GM19351 (cell line): ENCODE results near the gene RNF144A.
A peak's percentile ranks its signal among the peaks of the same experiment; 100 is the strongest.
"Not testable (repeated sequence)": the region's sequence is repeated elsewhere in the genome, so short reads cannot be mapped to it uniquely, and the experiment has no call there.

Experiments used
- ATAC-seq: cut with Tn5 transposase; IDR thresholded peaks from one replicate; pipeline ENCODE4 v1.9.1; 2021; ENCODE audit warnings: mild to moderate bottlenecking, moderate library complexity; ENCODE audit not compliant: unreplicated experiment

Gene RNF144A

GRCh38 chr2:6917071-6917760 lies at the start of gene RNF144A:
Gene RNF144A (plus strand): TSS chr2:6917412. CDS start chr2:6996927, 79,515 bp downstream.
- ATAC-seq, result peak; percentile 79

- peak; percentile 75 for ATAC-seq
Observed at GRCh38 chr2:6872394-6872793, 44.8 kb upstream of the RNF144A start.

GRCh38 chr2:6874032-6874431 lies 43.2 kb upstream of the RNF144A start:
- no peak for ATAC-seq

- ATAC-seq, result no peak
Observed at GRCh38 chr2:6876309-6876708, 40.9 kb upstream of the RNF144A start.

GRCh38 chr2:6877402-6878304 lies 39.6 kb upstream of the RNF144A start, which contains the start of gene RSAD2:
Gene RSAD2 (plus strand): TSS chr2:6877777. CDS start chr2:6877801, 24 bp downstream.
- peak; percentile 85 for ATAC-seq

- ATAC-seq, result no peak
Observed at GRCh38 chr2:6878549-6878948, 38.7 kb upstream of the RNF144A start.

- no peak for ATAC-seq
Observed at GRCh38 chr2:6879011-6879410, 38.2 kb upstream of the RNF144A start.

- ATAC-seq, result no peak
Observed at GRCh38 chr2:6880200-6880733, 36.9 kb upstream of the RNF144A start.

GRCh38 chr2:6881046-6881445 lies 36.2 kb upstream of the RNF144A start:
- ATAC-seq, result no peak

- ATAC-seq, result no peak
Observed at GRCh38 chr2:6881516-6881915, 35.7 kb upstream of the RNF144A start.

- no peak for ATAC-seq
Observed at GRCh38 chr2:6883448-6884122, 33.6 kb upstream of the RNF144A start.

GRCh38 chr2:6885551-6885950 lies 31.7 kb upstream of the RNF144A start:
- no peak for ATAC-seq

GRCh38 chr2:6885968-6886367 lies 31.2 kb upstream of the RNF144A start:
- ATAC-seq, result no peak

- no peak for ATAC-seq
Observed at GRCh38 chr2:6887751-6888192, 29.4 kb upstream of the RNF144A start.

GRCh38 chr2:6888724-6889123 lies 28.5 kb upstream of the RNF144A start:
- ATAC-seq, result no peak

GRCh38 chr2:6893876-6894482 lies 23.2 kb upstream of the RNF144A start:
- no peak for ATAC-seq

- peak; percentile 79 for ATAC-seq
Observed at GRCh38 chr2:6896930-6897759, 20.1 kb upstream of the RNF144A start.

GRCh38 chr2:6902581-6902980 lies 14.6 kb upstream of the RNF144A start:
- ATAC-seq, result not testable (repeated sequence)

- no peak for ATAC-seq
Observed at GRCh38 chr2:6905668-6906067, 11.5 kb upstream of the RNF144A start.
